H1 (cell line): ENCODE measurements around the gene ATCAY. TPM values are rescaled to one million over a fixed set of nuclear protein-coding genes. Genes with fewer than 3 reads are reported as not detected.

Experiments used
- BCL11A ChIP-seq, 2 experiments: IDR thresholded peaks; one replicate each; pipeline ENCODE4 v1.6.1; 2011; ENCODE audit warnings: low read depth in 2 of 2, low read length in 2 of 2, mild to moderate bottlenecking in 2 of 2
- CHD1 ChIP-seq: IDR thresholded peaks from 2 replicates; pipeline ENCODE4 v1.6.1; 2012; ENCODE audit warnings: low read depth, low read length, improper control_type of control experiment
- CREB1 ChIP-seq: IDR thresholded peaks from 2 replicates; pipeline ENCODE4 v1.6.1; 2012; ENCODE audit warnings: inconsistent platforms
- EP300 ChIP-seq, 2 experiments: IDR thresholded peaks; 1 replicate in 1 of 2; 2 replicates in 1 of 2; pipeline ENCODE4 v1.6.1; 2011 to 2012; ENCODE audit warnings: low read depth in 2 of 2, low read length in 2 of 2, mild to moderate bottlenecking in 2 of 2, borderline replicate concordance in 1 of 2, inconsistent platforms in 1 of 2, moderate library complexity in 1 of 2
- JUN ChIP-seq: IDR thresholded peaks from 2 replicates; pipeline ENCODE4 v1.6.1; 2011; ENCODE audit warnings: low read depth, mild to moderate bottlenecking, improper control_type of control experiment, low read length
- KDM4A ChIP-seq: IDR thresholded peaks from one replicate; pipeline ENCODE4 v1.7.1; 2012; ENCODE audit warnings: low read depth, mild to moderate bottlenecking, moderate library complexity, low read length, inconsistent platforms; ENCODE audit not compliant: severe bottlenecking
- MAX ChIP-seq: IDR thresholded peaks from 2 replicates; pipeline ENCODE4 v1.6.1; 2012; ENCODE audit warnings: inconsistent platforms
- POU5F1 ChIP-seq: IDR thresholded peaks from 2 replicates; pipeline ENCODE4 v1.6.1; 2011; ENCODE audit warnings: low read depth, mild to moderate bottlenecking, low read length, moderate library complexity
- RNF2 ChIP-seq: fragments of 200-900, 300-1000 bp; sonication (generic); IDR thresholded peaks from 2 replicates; pipeline ENCODE4 v1.7.1; 2016; ENCODE audit warnings: borderline replicate concordance, low read depth, mild to moderate bottlenecking, antibody characterized with exemption, low read length; ENCODE audit not compliant: poor library complexity, severe bottlenecking; ENCODE audit errors: missing control alignments
- TCF12 ChIP-seq: IDR thresholded peaks from 2 replicates; pipeline ENCODE4 v1.6.1; 2011; ENCODE audit warnings: low read depth, mild to moderate bottlenecking, low read length
- YY1 ChIP-seq: IDR thresholded peaks from 2 replicates; pipeline ENCODE4 v1.6.1; 2011; ENCODE audit warnings: low read depth, mild to moderate bottlenecking, low read length
- polyA plus RNA-seq, 7 experiments: library from polyadenylated mRNA; depleted of rRNA in 3 of 7; stranded (reverse) in 5 of 7; unstranded in 2 of 7; fragments of >200 nt in 5 of 7; fragments of 200-250 nt in 2 of 7; gene quantifications; 1 replicate in 5 of 7; 2 replicates in 1 of 7; 4 replicates in 1 of 7; pipeline versions ENCODE4 v1.2.1 to v1.2.3, GENCODE V29; 2011 to 2013; ENCODE audit warnings: missing spikeins in 2 of 7, mixed read lengths in 2 of 7
- total RNA-seq: library from RNA; stranded (reverse); fragmentation: NEBNext Ultra II Directional; extraction: Animal tissue kit (Norgen Biotek cat#: 25700); gene quantifications from 2 replicates; pipeline ENCODE4 v1.2.1, GENCODE V29; 2021

Gene ATCAY
- total and polyA plus RNA-seq, 2 of the 8 experiments (the other 6 are each of a cell fraction or from before 2014, with no cell fraction given), result 24.4 to 33.8 TPM

- no peak for TF ChIP-seq KDM4A
- TF ChIP-seq YY1, result no peak
- no peak for TF ChIP-seq CHD1
- no peak for TF ChIP-seq MAX
- no peak for TF ChIP-seq CREB1
- TF ChIP-seq POU5F1, result no peak
- no peak for TF ChIP-seq BCL11A (IDR thresholded peaks at IDR 0.05; ENCODE audit: low read depth in 2 of 2, low read length in 2 of 2)
- no peak for TF ChIP-seq RNF2
- TF ChIP-seq JUN, result no peak
- no peak for TF ChIP-seq EP300 (IDR thresholded peaks at IDR 0.05; ENCODE audit: borderline replicate concordance in 1 of 2, low read depth in 2 of 2, low read length in 2 of 2)
- TF ChIP-seq TCF12, result no peak
- TF ChIP-seq, all 59 proteins: peak for 2
Measured at GRCh38 chr19:3879656-3880055, 829 bp upstream of the ATCAY start (continued).
